Heart left ventricle (tissue), 13 donors: ENCODE results near the gene SNRPB2.

ENCODE experiments used
- POLR2A ChIP-seq, 2 donors: fragments of 450-650 bp; IDR thresholded peaks; one replicate each; pipeline ENCODE4 v1.6.1; 2017; ENCODE audit warnings: antibody characterized with exemption in 2 of 2, mild to moderate bottlenecking in 2 of 2, moderate library complexity in 2 of 2
- TF ChIP-seq, protein P1 (sequence below), 12 donors: fragments of 200-600 bp; sonication (generic) in 4 of 12; IDR thresholded peaks; one replicate each; pipeline versions ENCODE4 v1.5.0 to v1.8.0; 2018 to 2022; ENCODE audit warnings: antibody characterized with exemption in 12 of 12, mild to moderate bottlenecking in 5 of 12
- donor health status: ischemic (EF 13 %, LVEDD 7.1; RV severe dilation, severe dysfunction).
- donor health status: DM: no; HTN: yes; CAD: no.
- donor health status: DM: no; HTN: no; CAD: no.
- donor health status: ischemic (EF 25% LVEDD 6.9; RV normal size, moderate dysfunction).
- donor health status: ischemic (EF 25% LVEDD 5.7; RV mildly dilated, moderate dysfunction).
- donor health status: ischemic (EF 35%, LVEDD 5.7; RV mildly dilated, moderate dysfunction).
- donor health status: nonischemic (EF 11% LVEDD 7.7; RV severe dilation, severe dysfunction).
- donor health status: DM: yes; HTN: yes; CAD: no.
- donor health status: PGD.
- donor health status: ischemic (EF 29% LVEDD 5.4; RV normal size, mild dysfunction).
- donor health status: nonischemic (EF 23%, LVEDD 6.1; RV moderate dilation, normal function).

DNA sequence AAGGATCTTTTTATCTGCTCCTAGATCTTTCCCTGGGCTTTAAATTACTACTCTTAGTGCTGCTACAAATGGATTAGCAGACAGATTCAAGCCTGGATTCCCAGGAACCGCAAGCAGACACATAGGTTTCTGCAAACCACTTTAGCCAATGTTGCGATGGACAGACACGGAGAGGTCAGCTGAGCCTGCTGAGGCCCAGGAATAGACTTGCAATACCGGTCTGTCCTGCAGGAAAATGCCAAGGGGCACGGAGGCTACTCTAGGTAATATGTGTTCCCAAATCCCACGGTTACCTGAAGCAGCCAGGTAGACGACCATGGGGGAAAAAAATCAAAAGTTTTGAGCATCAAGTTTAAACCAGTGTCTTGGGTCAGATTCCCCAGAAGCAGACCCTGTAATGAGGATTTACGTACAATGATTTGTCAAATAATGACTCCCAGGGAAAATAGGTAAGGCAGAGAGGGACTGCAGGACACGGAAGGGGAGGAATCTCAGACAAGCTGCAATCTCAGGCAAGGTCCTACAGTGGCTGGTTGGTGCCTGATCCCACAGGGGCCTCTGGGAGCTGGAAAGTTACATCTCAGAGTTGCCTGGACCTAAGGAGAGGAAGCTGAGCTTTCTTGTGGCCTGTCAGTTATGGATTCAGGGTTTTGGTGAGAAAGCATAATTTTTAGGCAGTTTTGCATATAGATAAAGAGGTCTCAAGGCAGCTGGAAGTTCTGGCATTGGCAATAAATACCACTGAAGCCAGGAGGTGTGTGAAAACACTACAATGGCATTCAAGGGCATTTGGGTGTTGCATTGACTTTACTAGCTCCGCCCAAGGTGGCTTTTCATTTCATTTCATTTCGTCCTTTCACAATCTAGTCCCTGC, 30.8 kb downstream of the SNRPB2 start:
- TF ChIP-seq, protein P1, sequence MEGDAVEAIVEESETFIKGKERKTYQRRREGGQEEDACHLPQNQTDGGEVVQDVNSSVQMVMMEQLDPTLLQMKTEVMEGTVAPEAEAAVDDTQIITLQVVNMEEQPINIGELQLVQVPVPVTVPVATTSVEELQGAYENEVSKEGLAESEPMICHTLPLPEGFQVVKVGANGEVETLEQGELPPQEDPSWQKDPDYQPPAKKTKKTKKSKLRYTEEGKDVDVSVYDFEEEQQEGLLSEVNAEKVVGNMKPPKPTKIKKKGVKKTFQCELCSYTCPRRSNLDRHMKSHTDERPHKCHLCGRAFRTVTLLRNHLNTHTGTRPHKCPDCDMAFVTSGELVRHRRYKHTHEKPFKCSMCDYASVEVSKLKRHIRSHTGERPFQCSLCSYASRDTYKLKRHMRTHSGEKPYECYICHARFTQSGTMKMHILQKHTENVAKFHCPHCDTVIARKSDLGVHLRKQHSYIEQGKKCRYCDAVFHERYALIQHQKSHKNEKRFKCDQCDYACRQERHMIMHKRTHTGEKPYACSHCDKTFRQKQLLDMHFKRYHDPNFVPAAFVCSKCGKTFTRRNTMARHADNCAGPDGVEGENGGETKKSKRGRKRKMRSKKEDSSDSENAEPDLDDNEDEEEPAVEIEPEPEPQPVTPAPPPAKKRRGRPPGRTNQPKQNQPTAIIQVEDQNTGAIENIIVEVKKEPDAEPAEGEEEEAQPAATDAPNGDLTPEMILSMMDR (IDR thresholded peaks at IDR 0.05) = no peak
- no peak for TF ChIP-seq POLR2A (IDR thresholded peaks at IDR 0.05)
